LNCAP (cell line): Measurements from ENCODE around the gene MYO1G.

ENCODE experiments used
- CTCF ChIP-seq: fragments of 450-650 bp; IDR thresholded peaks from 2 replicates; pipeline ENCODE4 v1.5.1; 2017; ENCODE audit warnings: mild to moderate bottlenecking

MYO1G gene

GRCh38 chr7:45003789-45004188 is 25.0 kb upstream of the MYO1G start:
- TF ChIP-seq CTCF, result no peak

- no peak for TF ChIP-seq CTCF
Observed at GRCh38 chr7:45001826-45002225, 23.0 kb upstream of the MYO1G start.

GRCh38 chr7:45001138-45001694 is 22.4 kb upstream of the MYO1G start:
- TF ChIP-seq CTCF, result no peak

GRCh38 chr7:45000093-45001032 is 21.5 kb upstream of the MYO1G start, which contains the start of gene CCM2:
Gene CCM2, plus strand, starts transcription at chr7:45000201. Its CDS starts 133 bp downstream, at chr7:45000334.
- TF ChIP-seq CTCF, result no peak

GRCh38 chr7:44999245-45000092 is 20.7 kb upstream of the MYO1G start:
- TF ChIP-seq CTCF, result no peak

- no peak for TF ChIP-seq CTCF
Observed at GRCh38 chr7:44998153-44998871, 19.5 kb upstream of the MYO1G start.
